ENCODE measurements around the gene NFKB2. TPM values are rescaled to one million over a fixed set of nuclear protein-coding genes. Genes with fewer than 3 reads are reported as not detected.

Gene NFKB2
- total and polyA plus RNA-seq, 4 donors = 34.6 to 114 (median 50.5) TPM

GRCh38 chr10:102384053-102384452 is 11.5 kb upstream of the NFKB2 start:
- no peak overlapping the region for H3K9ac ChIP-seq (ENCODE audit: insufficient read depth in 1 of 2, low read length in 2 of 2)
- TF ChIP-seq CTCF (IDR thresholded peaks at IDR 0.05; ENCODE audit: control extremely low read depth, extremely low read depth) = no peak
- no peaks in the 10 kb centered on the region for H3K9me3 ChIP-seq (ENCODE audit: control insufficient read depth in 4 of 4, insufficient read depth in 3 of 4, low read length in 3 of 4)
- no peak overlapping the region for H3K4me3 ChIP-seq
- peaks cover 0 to 6% (median 0%) of the 10 kb centered on the region in 5 donors for H3K4me1 ChIP-seq (ENCODE audit: control insufficient read depth in 5 of 5, insufficient read depth in 5 of 5, low read length in 5 of 5)
- H3K36me3 ChIP-seq (ENCODE audit: control insufficient read depth in 4 of 4, insufficient read depth in 4 of 4, low read length in 4 of 4) = peaks cover 14 to 33% (median 22%) of the 10 kb centered on the region in 4 donors
- H3K27ac ChIP-seq (ENCODE audit: low read depth in 1 of 2, low read length in 1 of 2) = no peak overlapping the region
- DNase-seq (no peak), ATAC-seq (ENCODE audit: insufficient read depth, low FRiP score) (no peak)
- no peaks in the 10 kb centered on the region for H3K27me3 ChIP-seq (ENCODE audit: control insufficient read depth in 3 of 3, insufficient read depth in 3 of 3, low read length in 2 of 3)
- 48 to 60% methylated on average over 6 of the region's 6 CpGs for WGBS, 2 donors

GRCh38 chr10:102384606-102385429 is 10.7 kb upstream of the NFKB2 start:
- Histone ChIP-seq H3K9ac (ENCODE audit: insufficient read depth in 1 of 2, low read length in 2 of 2) (no peak overlapping the region), H3K4me3 (no peak overlapping the region), H3K4me1 (ENCODE audit: control insufficient read depth in 5 of 5, insufficient read depth in 5 of 5, low read length in 5 of 5) (peaks cover 0 to 6% (median 0%) of the 10 kb centered on the region in 5 donors), H3K27ac (ENCODE audit: low read depth in 1 of 2, low read length in 1 of 2) (peak overlapping the region in 1 of 2 donors; percentile 73), H3K27me3 (ENCODE audit: control insufficient read depth in 3 of 3, insufficient read depth in 3 of 3, low read length in 2 of 3) (peaks cover 0 to 2% (median 0%) of the 10 kb centered on the region in 3 donors), H3K36me3 (ENCODE audit: control insufficient read depth in 4 of 4, insufficient read depth in 4 of 4, low read length in 4 of 4) (peaks cover 10 to 25% (median 16%) of the 10 kb centered on the region in 4 donors), H3K9me3 (ENCODE audit: control insufficient read depth in 4 of 4, insufficient read depth in 3 of 4, low read length in 3 of 4) (no peaks in the 10 kb centered on the region)
- 63 to 75% methylated on average over 4 of the region's 4 CpGs for WGBS, 2 donors
- ATAC-seq (ENCODE audit: insufficient read depth, low FRiP score) (peak; percentile 68), DNase-seq (peak in 2 of 3 donors; percentile 31 to 51)
- no peak for TF ChIP-seq CTCF (IDR thresholded peaks at IDR 0.05; ENCODE audit: control extremely low read depth, extremely low read depth)

GRCh38 chr10:102389894-102390293 is 5.6 kb upstream of the NFKB2 start:
- no peak for TF ChIP-seq CTCF (IDR thresholded peaks at IDR 0.05; ENCODE audit: control extremely low read depth, extremely low read depth)
- Histone ChIP-seq H3K36me3 (ENCODE audit: control insufficient read depth in 4 of 4, insufficient read depth in 4 of 4, low read length in 4 of 4) (no peaks in the 10 kb centered on the region), H3K27me3 (ENCODE audit: control insufficient read depth in 3 of 3, insufficient read depth in 3 of 3, low read length in 2 of 3) (peaks cover 0 to 11% (median 9%) of the 10 kb centered on the region in 3 donors), H3K9ac (ENCODE audit: insufficient read depth in 1 of 2, low read length in 2 of 2) (no peak overlapping the region), H3K4me3 (no peak overlapping the region), H3K4me1 (ENCODE audit: control insufficient read depth in 5 of 5, insufficient read depth in 5 of 5, low read length in 5 of 5) (peaks cover 0 to 10% (median 5%) of the 10 kb centered on the region in 5 donors), H3K9me3 (ENCODE audit: control insufficient read depth in 4 of 4, insufficient read depth in 3 of 4, low read length in 3 of 4) (no peaks in the 10 kb centered on the region), H3K27ac (ENCODE audit: low read depth in 1 of 2, low read length in 1 of 2) (no peak overlapping the region)
- DNase-seq (no peak), ATAC-seq (ENCODE audit: insufficient read depth, low FRiP score) (no peak)
- 90 to 94% methylated on average over 3 of the region's 3 CpGs for WGBS, 2 donors

Data from lung (tissue), 12 donors.